NCI-H146 (cell line): Measurements from ENCODE around the gene C1orf21.

Source experiments
- DNase-seq: peaks from one replicate; lab custom pipeline; 2025; lab: John Stamatoyannopoulos, UW

The C1orf21 gene

GRCh38 chr1:184486761-184487445 lies 100.1 kb downstream of the C1orf21 start:
- peak; percentile 43 for DNase-seq

GRCh38 chr1:184487531-184488193 lies 100.8 kb downstream of the C1orf21 start:
- DNase-seq = no peak

GRCh38 chr1:184489908-184490307 lies 103.1 kb downstream of the C1orf21 start:
- DNase-seq = peak; percentile 52

GRCh38 chr1:184492536-184492935 lies 105.7 kb downstream of the C1orf21 start:
- DNase-seq = peak; percentile 27

- DNase-seq = no peak
These were observed 107.2 kb downstream of the C1orf21 start for GRCh38 chr1:184493987-184494388.

GRCh38 chr1:184494929-184495328 lies 108.1 kb downstream of the C1orf21 start:
- DNase-seq = no peak

- DNase-seq = peak; percentile 61
These were observed 111.3 kb downstream of the C1orf21 start for GRCh38 chr1:184497959-184498723.

GRCh38 chr1:184499616-184500015 lies 112.8 kb downstream of the C1orf21 start:
- no peak for DNase-seq

GRCh38 chr1:184502161-184502560 lies 115.3 kb downstream of the C1orf21 start:
- DNase-seq = peak; percentile 39

GRCh38 chr1:184503221-184503749 lies 116.5 kb downstream of the C1orf21 start:
- DNase-seq = no peak

GRCh38 chr1:184504040-184504954 lies 117.5 kb downstream of the C1orf21 start:
- DNase-seq = peak; percentile 84

GRCh38 chr1:184504955-184505338 lies 118.1 kb downstream of the C1orf21 start:
- DNase-seq = no peak

GRCh38 chr1:184506481-184506880 lies 119.7 kb downstream of the C1orf21 start:
- DNase-seq = no peak

GRCh38 chr1:184507165-184507564 lies 120.3 kb downstream of the C1orf21 start:
- DNase-seq = no peak

- no peak for DNase-seq
These were observed 120.9 kb downstream of the C1orf21 start for GRCh38 chr1:184507604-184508280.

GRCh38 chr1:184509105-184509504 lies 122.3 kb downstream of the C1orf21 start:
- DNase-seq = no peak

- no peak for DNase-seq
These were observed 123.3 kb downstream of the C1orf21 start for GRCh38 chr1:184510110-184510509.

- DNase-seq = no peak
These were observed 125.9 kb downstream of the C1orf21 start for GRCh38 chr1:184512724-184513123.

GRCh38 chr1:184513421-184513820 lies 126.6 kb downstream of the C1orf21 start:
- no peak for DNase-seq

GRCh38 chr1:184513966-184514365 lies 127.1 kb downstream of the C1orf21 start:
- DNase-seq = no peak

- no peak for DNase-seq
These were observed 127.6 kb downstream of the C1orf21 start for GRCh38 chr1:184514447-184514846.
